T-cell (primary cell): ENCODE results near the gene NR2F1. TPM values are rescaled to one million over a fixed set of nuclear protein-coding genes. Genes with fewer than 3 reads are reported as not detected.

Experiments used
- ATAC-seq, 4 experiments: fragments of 200-7000 bp in 3 of 4; fragments of 150-1000 bp in 1 of 4; cut with Tn5 transposase; replicated peaks in 1 of 4; 1 replicate in 3 of 4; 2 replicates in 1 of 4; pipeline ENCODE4 v1.10.0; 2021; ENCODE audit warnings: moderate library complexity in 3 of 4, mild to moderate bottlenecking in 2 of 4, moderate number of reproducible peaks in 1 of 4
- CTCF ChIA-PET, 2 donors: fragments of 300-600 bp; sonication (Branson Sonifier 250); formaldehyde crosslinking; loops; one replicate each; lab custom pipeline; 2022; ENCODE audit warnings: antibody characterized with exemption in 2 of 2; lab: Charles Lee
- POLR2A ChIA-PET, 2 donors: fragments of 300-600 bp; sonication (Branson Sonifier 250); formaldehyde crosslinking; loops; one replicate each; lab custom pipeline; 2022; ENCODE audit warnings: antibody characterized with exemption in 2 of 2; lab: Charles Lee
- DNase-seq, 35 experiments: peaks; one replicate each; pipeline versions ENCODE4 v3.0.0 to v3.0.0-alpha.2; 2013 to 2023
- H3K27ac ChIP-seq: one replicate; pipeline ENCODE4 v1.5.1; 2013; ENCODE audit warnings: low read length
- H3K27me3 ChIP-seq, 2 experiments: replicated peaks in 1 of 2; 1 replicate in 1 of 2; 2 replicates in 1 of 2; pipeline versions ENCODE4 v1.6.1 to v1.7.0; 2013; ENCODE audit warnings: low read length in 1 of 2, mixed read lengths in 1 of 2; ENCODE audit not compliant: control insufficient read depth in 2 of 2, insufficient read depth in 2 of 2; ENCODE audit errors: extremely low read depth in 1 of 2
- H3K36me3 ChIP-seq, 2 donors: 1 replicate in 1 of 2; 2 replicates in 1 of 2; pipeline versions ENCODE4 v1.6.1 to v1.7.0; 2013; ENCODE audit warnings: low read length in 1 of 2; ENCODE audit not compliant: control insufficient read depth in 2 of 2, insufficient read depth in 1 of 2; ENCODE audit errors: extremely low read depth in 1 of 2
- H3K4me1 ChIP-seq, 2 experiments: 1 replicate in 1 of 2; 2 replicates in 1 of 2; pipeline versions ENCODE4 v1.6.1 to v1.7.0; 2013; ENCODE audit warnings: low read length in 2 of 2, mixed read lengths in 1 of 2; ENCODE audit not compliant: insufficient read depth in 2 of 2, control insufficient read depth in 1 of 2; ENCODE audit errors: extremely low read depth in 1 of 2
- H3K4me3 ChIP-seq, 2 donors: 1 replicate in 1 of 2; 2 replicates in 1 of 2; pipeline versions ENCODE4 v1.5.1 to v1.7.0; 2013; ENCODE audit warnings: mild to moderate bottlenecking in 2 of 2, low read length in 1 of 2, moderate library complexity in 1 of 2; ENCODE audit not compliant: control insufficient read depth in 1 of 2; ENCODE audit errors: extremely low read depth in 1 of 2
- H3K9me3 ChIP-seq: 2 replicates; pipeline ENCODE4 v1.7.0; 2013
- H3K27ac Mint-ChIP-seq, 2 donors: one replicate each; pipeline ENCODE4 v1.8.0; 2020 to 2021; ENCODE audit warnings: mild to moderate bottlenecking in 2 of 2, mixed read lengths in 2 of 2
- H3K27me3 Mint-ChIP-seq, 2 donors: one replicate each; pipeline ENCODE4 v1.8.0; 2021 to 2022; ENCODE audit warnings: mixed read lengths in 2 of 2
- H3K36me3 Mint-ChIP-seq: one replicate; pipeline ENCODE4 v1.8.0; 2021; ENCODE audit warnings: mixed read lengths
- H3K4me1 Mint-ChIP-seq, 3 donors: one replicate each; pipeline ENCODE4 v1.8.0; 2020 to 2022; ENCODE audit warnings: mixed read lengths in 3 of 3, mild to moderate bottlenecking in 1 of 3
- H3K4me3 Mint-ChIP-seq, 3 donors: one replicate each; pipeline ENCODE4 v1.8.0; 2020 to 2022; ENCODE audit warnings: mild to moderate bottlenecking in 3 of 3, mixed read lengths in 3 of 3, moderate library complexity in 3 of 3
- H3K9me3 Mint-ChIP-seq, 3 donors: one replicate each; pipeline ENCODE4 v1.8.0; 2020 to 2022; ENCODE audit warnings: mixed read lengths in 3 of 3
- WGBS: methylation state at CpG from one replicate; pipeline ENCODE4 v1.1.5; 2013; ENCODE audit warnings: missing lambda C conversion rate; ENCODE audit not compliant: insufficient coverage; 5-methylcytosine and 5-hydroxymethylcytosine counted together
- total RNA-seq, 35 experiments: library from RNA in 6 of 35; stranded (reverse) in 6 of 35; fragments of 120-200 nt in 1 of 35; gene quantifications; one replicate each; pipeline versions ENCODE4 v1.2.1 to v1.2.4 and lab custom pipeline; 2013 to 2026

NR2F1 gene
- total RNA-seq, 5 donors from 2014 or later (not counting 1 experiment from before 2014, with no cell fraction given) = 0.25 to 0.67 (median 0.33) TPM; not detected in 2

- Mint-ChIP-seq H3K36me3 (peaks cover 7% of the 10 kb centered on the region), H3K4me3 (no peak overlapping the region), H3K27me3 (peaks cover 76 to 85% of the 10 kb centered on the region in 2 donors), H3K4me1 (peaks cover 14 to 24% (median 17%) of the 10 kb centered on the region in 3 donors), H3K27ac (no peak overlapping the region), H3K9me3 (peaks cover 0 to 11% (median 0%) of the 10 kb centered on the region in 3 donors)
- Histone ChIP-seq H3K27me3 (peaks cover 39 to 64% of the 10 kb centered on the region in 2 experiments), H3K27ac (no peak overlapping the region), H3K36me3 (no peaks in the 10 kb centered on the region), H3K4me1 (peaks cover 0 to 17% of the 10 kb centered on the region in 2 experiments), H3K9me3 (no peaks in the 10 kb centered on the region), H3K4me3 (no peak overlapping the region)
- DNase-seq (no peak), ATAC-seq (no peak)
- ChIA-PET CTCF (no interaction called here), POLR2A (no interaction called here)
- 80% methylated on average over 1 of the region's 2 CpGs for WGBS
Measured at GRCh38 chr5:93589829-93590215, 6.8 kb downstream of the NR2F1 start.

DNA sequence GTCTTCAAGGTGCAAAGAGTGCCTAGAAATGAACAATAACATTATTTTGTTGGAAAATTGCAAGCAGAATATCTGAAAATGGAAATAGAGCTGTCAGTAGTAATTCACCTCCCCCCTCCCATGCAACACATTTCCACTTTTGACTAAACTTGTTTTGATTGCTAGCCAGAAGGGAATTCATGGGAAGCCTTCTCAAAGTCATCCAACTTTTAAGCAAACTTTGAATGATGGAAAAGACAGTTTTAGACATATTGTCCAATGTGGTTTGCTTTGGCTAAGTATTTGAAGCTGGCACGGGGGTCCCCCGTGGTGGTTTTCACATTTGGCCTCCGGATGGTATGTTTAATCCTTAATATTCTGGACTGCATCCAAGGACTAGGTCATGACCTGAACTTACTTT is 7.5 kb downstream of the NR2F1 start:
- POLR2A ChIA-PET = interaction anchor here in 1 of 2 donors (0.8 kb wide), 1 partner anchor 11 kb away, joined by 3 read pairs; no protein-coding TSS in a partner anchor

DNA sequence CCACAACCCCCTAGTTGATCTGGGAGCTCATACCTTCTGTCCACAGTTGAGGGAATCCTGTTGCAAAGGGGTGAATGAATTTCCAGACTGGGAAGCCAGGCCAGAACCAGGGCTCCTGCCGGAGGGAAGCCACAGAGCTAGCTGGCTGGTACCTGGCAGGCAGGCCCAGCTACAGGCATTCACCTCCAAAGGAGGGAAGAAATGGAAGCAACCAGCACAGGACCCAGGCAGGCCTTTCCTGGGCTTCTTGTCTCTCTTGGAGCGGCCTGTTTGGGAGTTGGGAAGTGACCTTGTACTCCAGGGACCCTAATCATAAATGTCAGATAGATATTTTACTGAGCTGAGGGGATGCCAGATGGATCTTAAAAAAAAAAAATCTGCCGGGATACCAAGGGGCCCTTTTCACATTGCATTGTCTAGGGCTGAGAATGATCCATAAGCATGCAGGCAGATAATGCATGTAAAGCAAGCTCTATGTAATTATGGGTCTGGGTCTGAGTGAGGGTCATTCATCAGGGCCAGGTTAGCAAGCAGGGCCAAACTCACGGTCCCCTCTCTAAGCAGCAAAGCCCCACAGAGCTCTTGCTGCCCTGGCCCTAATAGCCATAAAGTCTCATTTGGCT is 8.4 kb downstream of the NR2F1 start:
- CTCF ChIA-PET = interaction anchor here (0.6 to 1.1 kb wide), 2 partner anchors 16 to 208 kb away, joined by 3 to 4 read pairs; no protein-coding TSS in a partner anchor
- no peak overlapping the region for H3K27ac ChIP-seq
- no peak overlapping the region for H3K4me3 Mint-ChIP-seq
- H3K27me3 Mint-ChIP-seq = peaks cover 79 to 90% of the 10 kb centered on the region in 2 donors
- peaks cover 35 to 68% of the 10 kb centered on the region in 2 experiments for H3K27me3 ChIP-seq
- peaks cover 0 to 14% (median 0%) of the 10 kb centered on the region in 3 donors for H3K9me3 Mint-ChIP-seq
- H3K4me3 ChIP-seq = no peak overlapping the region
- H3K36me3 ChIP-seq = no peaks in the 10 kb centered on the region
- H3K4me1 ChIP-seq = peaks cover 0 to 22% of the 10 kb centered on the region in 2 experiments
- no peak for ATAC-seq
- WGBS = 69% methylated on average over 3 of the region's 4 CpGs
- DNase-seq = no peak
- no peaks in the 10 kb centered on the region for H3K9me3 ChIP-seq
- peaks cover 14 to 24% (median 19%) of the 10 kb centered on the region in 3 donors for H3K4me1 Mint-ChIP-seq
- POLR2A ChIA-PET = interaction anchor here in 1 of 2 donors (0.8 kb wide), 1 partner anchor 10 kb away, joined by 3 read pairs; no protein-coding TSS in a partner anchor
- peaks cover 7% of the 10 kb centered on the region for H3K36me3 Mint-ChIP-seq
- H3K27ac Mint-ChIP-seq = no peak overlapping the region

More for the DNA sequence above, 7.5 kb downstream of the NR2F1 start:
- Histone ChIP-seq H3K36me3 (no peaks in the 10 kb centered on the region), H3K4me1 (peaks cover 0 to 18% of the 10 kb centered on the region in 2 experiments), H3K27ac (no peak overlapping the region), H3K27me3 (peaks cover 39 to 66% of the 10 kb centered on the region in 2 experiments), H3K4me3 (no peak overlapping the region), H3K9me3 (no peaks in the 10 kb centered on the region)
- Mint-ChIP-seq H3K27ac (no peak overlapping the region), H3K4me1 (peaks cover 16 to 23% (median 21%) of the 10 kb centered on the region in 3 donors), H3K4me3 (no peak overlapping the region), H3K9me3 (peaks cover 0 to 11% (median 0%) of the 10 kb centered on the region in 3 donors), H3K27me3 (peaks cover 78 to 89% of the 10 kb centered on the region in 2 donors), H3K36me3 (peaks cover 7% of the 10 kb centered on the region)
- CTCF ChIA-PET = interaction anchor here in 1 of 2 donors (1.1 kb wide), 1 partner anchor 17 kb away, joined by 4 read pairs; no protein-coding TSS in a partner anchor
- 50% methylated on average over 2 of the region's 3 CpGs for WGBS
- ATAC-seq (no peak), DNase-seq (no peak)

DNA sequence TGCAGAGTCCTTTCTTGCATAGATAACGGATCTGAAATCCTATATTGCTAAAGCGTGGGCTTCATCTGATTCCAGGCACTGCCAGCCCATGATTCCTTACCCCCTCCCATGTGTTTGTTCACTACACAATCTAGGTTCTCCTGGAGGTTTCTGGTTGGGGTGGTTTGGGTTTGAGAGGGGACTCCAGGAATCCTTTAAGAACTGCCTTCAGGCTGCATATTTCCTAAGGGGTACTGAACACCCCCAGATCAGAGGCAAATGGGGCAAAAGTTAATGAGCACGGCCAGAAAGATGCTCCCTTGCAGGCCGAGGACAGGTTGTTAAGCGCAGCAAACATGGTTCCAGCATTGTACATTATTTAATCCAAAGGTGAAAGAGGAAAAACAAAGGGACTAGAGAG is 9.9 kb downstream of the NR2F1 start:
- Mint-ChIP-seq H3K9me3 (peaks cover 0 to 9% (median 0%) of the 10 kb centered on the region in 3 donors), H3K27me3 (peaks cover 75 to 92% of the 10 kb centered on the region in 2 donors), H3K4me3 (no peak overlapping the region), H3K36me3 (peaks cover 7% of the 10 kb centered on the region), H3K27ac (peak overlapping the region in 1 of 2 donors; percentile 58), H3K4me1 (peaks cover 13 to 23% (median 14%) of the 10 kb centered on the region in 3 donors)
- H3K27ac ChIP-seq = no peak overlapping the region
- WGBS = 34% methylated on average over 3 of the region's 5 CpGs
- POLR2A ChIA-PET = no interaction called here
- H3K9me3 ChIP-seq = no peaks in the 10 kb centered on the region
- H3K4me3 ChIP-seq = no peak overlapping the region
- H3K36me3 ChIP-seq = no peaks in the 10 kb centered on the region
- CTCF ChIA-PET = no interaction called here
- DNase-seq = no peak
- no peak for ATAC-seq
- H3K27me3 ChIP-seq = peaks cover 35 to 72% of the 10 kb centered on the region in 2 experiments
- peaks cover 0 to 24% of the 10 kb centered on the region in 2 experiments for H3K4me1 ChIP-seq

- peak overlapping the region in 1 of 2 donors; percentile 72 for H3K27ac Mint-ChIP-seq
- H3K4me1 Mint-ChIP-seq = peaks cover 11 to 19% (median 13%) of the 10 kb centered on the region in 3 donors
- peaks cover 0 to 8% (median 0%) of the 10 kb centered on the region in 3 donors for H3K9me3 Mint-ChIP-seq
- H3K4me3 ChIP-seq = no peak overlapping the region
- DNase-seq = no peak
- 17% methylated on average over 26 of the region's 30 CpGs for WGBS
- H3K27ac ChIP-seq = no peak overlapping the region
- ChIA-PET POLR2A (no interaction called here), CTCF (no interaction called here)
- peaks cover 73 to 91% of the 10 kb centered on the region in 2 donors for H3K27me3 Mint-ChIP-seq
- no peak for ATAC-seq
- peaks cover 38 to 74% of the 10 kb centered on the region in 2 experiments for H3K27me3 ChIP-seq
- H3K36me3 ChIP-seq = no peaks in the 10 kb centered on the region
- no peaks in the 10 kb centered on the region for H3K9me3 ChIP-seq
- H3K4me1 ChIP-seq = peaks cover 0 to 20% of the 10 kb centered on the region in 2 experiments
- no peak overlapping the region for H3K4me3 Mint-ChIP-seq
- peaks cover 7% of the 10 kb centered on the region for H3K36me3 Mint-ChIP-seq
Measured at GRCh38 chr5:93593476-93594131, 10.6 kb downstream of the NR2F1 start.
